A673 (cell line): ENCODE data around the gene MAN1C1.

Experiments
- EZH2 ChIP-seq: fragments of 200-600 bp; sonication (generic); IDR thresholded peaks from 2 replicates; pipeline ENCODE4 v1.6.1; 2017; ENCODE audit warnings: borderline replicate concordance, low read depth, mild to moderate bottlenecking, mixed read lengths, antibody characterized with exemption, low read length; ENCODE audit not compliant: poor library complexity, severe bottlenecking
- TF ChIP-seq, protein P1 (sequence below): fragments of 300-800, 200-600 bp; sonication (generic); conservative IDR thresholded peaks from 2 replicates; pipeline ENCODE4 v1.5.1; 2017; ENCODE audit warnings: low read depth, mild to moderate bottlenecking, antibody characterized with exemption, low read length, moderate library complexity, mixed read lengths

DNA sequence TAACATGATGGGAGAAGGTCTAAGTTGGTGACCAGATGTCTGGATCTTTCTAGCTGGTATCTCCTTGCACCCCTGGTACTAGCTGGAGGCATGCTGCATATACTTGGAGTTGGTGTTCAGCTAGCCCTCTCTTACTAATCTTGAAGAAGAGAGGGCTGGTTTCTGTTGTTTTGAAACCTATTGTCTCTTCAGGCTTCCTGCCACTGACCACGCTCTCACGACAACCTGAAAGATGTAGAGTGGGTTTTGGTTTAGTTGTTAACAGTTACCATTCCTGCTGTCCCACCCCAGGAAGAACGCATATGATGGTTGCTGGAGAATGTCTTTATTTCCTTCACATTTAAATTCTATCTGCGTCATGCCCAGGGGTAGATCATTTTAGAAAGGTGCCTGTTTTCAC lies 3.6 kb downstream of the MAN1C1 start:
- TF ChIP-seq, protein P1, sequence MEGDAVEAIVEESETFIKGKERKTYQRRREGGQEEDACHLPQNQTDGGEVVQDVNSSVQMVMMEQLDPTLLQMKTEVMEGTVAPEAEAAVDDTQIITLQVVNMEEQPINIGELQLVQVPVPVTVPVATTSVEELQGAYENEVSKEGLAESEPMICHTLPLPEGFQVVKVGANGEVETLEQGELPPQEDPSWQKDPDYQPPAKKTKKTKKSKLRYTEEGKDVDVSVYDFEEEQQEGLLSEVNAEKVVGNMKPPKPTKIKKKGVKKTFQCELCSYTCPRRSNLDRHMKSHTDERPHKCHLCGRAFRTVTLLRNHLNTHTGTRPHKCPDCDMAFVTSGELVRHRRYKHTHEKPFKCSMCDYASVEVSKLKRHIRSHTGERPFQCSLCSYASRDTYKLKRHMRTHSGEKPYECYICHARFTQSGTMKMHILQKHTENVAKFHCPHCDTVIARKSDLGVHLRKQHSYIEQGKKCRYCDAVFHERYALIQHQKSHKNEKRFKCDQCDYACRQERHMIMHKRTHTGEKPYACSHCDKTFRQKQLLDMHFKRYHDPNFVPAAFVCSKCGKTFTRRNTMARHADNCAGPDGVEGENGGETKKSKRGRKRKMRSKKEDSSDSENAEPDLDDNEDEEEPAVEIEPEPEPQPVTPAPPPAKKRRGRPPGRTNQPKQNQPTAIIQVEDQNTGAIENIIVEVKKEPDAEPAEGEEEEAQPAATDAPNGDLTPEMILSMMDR, result no peak
- TF ChIP-seq EZH2, result no peak
